CD8-positive, alpha-beta memory T cell (primary cell): ENCODE data around the gene AGL. TPM values are rescaled to one million over a fixed set of nuclear protein-coding genes. Genes with fewer than 3 reads are reported as not detected.
"Not testable (repeated sequence)": the region's sequence is repeated elsewhere in the genome, so short reads cannot be mapped to it uniquely, and the experiment has no call there.

Experiments used
- CTCF ChIA-PET: fragments of 350-600 bp; sonication (Branson Sonifier 250); formaldehyde crosslinking; loops from one replicate; lab custom pipeline; 2021; ENCODE audit warnings: antibody characterized with exemption; lab: Charles Lee
- POLR2A ChIA-PET: fragments of 350-600 bp; sonication (Branson Sonifier 250); formaldehyde crosslinking; loops from one replicate; lab custom pipeline; 2021; ENCODE audit warnings: antibody characterized with exemption; lab: Charles Lee
- DNase-seq, 5 donors: peaks; one replicate each; pipeline versions ENCODE4 v3.0.0 to v3.0.0-alpha.2; 2020 to 2022; ENCODE audit warnings: mixed read lengths in 1 of 5
- H3K27ac ChIP-seq: one replicate; pipeline ENCODE4 v1.7.0; 2013; ENCODE audit warnings: low read depth, mild to moderate bottlenecking, low read length, moderate library complexity
- H3K27me3 ChIP-seq: 2 replicates; pipeline ENCODE4 v1.7.0; 2013; ENCODE audit warnings: low read length, mild to moderate bottlenecking; ENCODE audit not compliant: insufficient read depth, poor library complexity, severe bottlenecking
- H3K36me3 ChIP-seq: 2 replicates; pipeline ENCODE4 v1.7.0; 2013; ENCODE audit warnings: mild to moderate bottlenecking, low read length, moderate library complexity; ENCODE audit not compliant: insufficient read depth
- H3K4me1 ChIP-seq: 2 replicates; pipeline ENCODE4 v1.7.0; 2013; ENCODE audit warnings: mild to moderate bottlenecking, low read length, moderate library complexity; ENCODE audit not compliant: insufficient read depth
- H3K4me3 ChIP-seq: 2 replicates; pipeline ENCODE4 v1.7.0; 2013; ENCODE audit warnings: mild to moderate bottlenecking, low read length
- H3K9me3 ChIP-seq: 2 replicates; pipeline ENCODE4 v1.7.0; 2013; ENCODE audit warnings: mild to moderate bottlenecking, low read length
- H3K27ac Mint-ChIP-seq, 8 donors: one replicate each; pipeline ENCODE4 v1.8.0; 2020 to 2021; ENCODE audit warnings: mixed read lengths in 8 of 8, mild to moderate bottlenecking in 6 of 8, inconsistent platforms in 3 of 8, moderate library complexity in 3 of 8
- H3K27me3 Mint-ChIP-seq, 2 donors: one replicate each; pipeline ENCODE4 v1.8.0; 2020 to 2021; ENCODE audit warnings: mixed read lengths in 2 of 2, mild to moderate bottlenecking in 1 of 2, moderate library complexity in 1 of 2
- H3K36me3 Mint-ChIP-seq, 3 donors: one replicate each; pipeline ENCODE4 v1.8.0; 2020 to 2021; ENCODE audit warnings: mixed read lengths in 3 of 3, inconsistent platforms in 1 of 3, mild to moderate bottlenecking in 1 of 3
- H3K4me1 Mint-ChIP-seq, 3 donors: one replicate each; pipeline ENCODE4 v1.8.0; 2020 to 2021; ENCODE audit warnings: mixed read lengths in 3 of 3, inconsistent platforms in 1 of 3, mild to moderate bottlenecking in 1 of 3
- H3K4me3 Mint-ChIP-seq, 7 donors: one replicate each; pipeline ENCODE4 v1.8.0; 2020 to 2021; ENCODE audit warnings: mixed read lengths in 7 of 7, mild to moderate bottlenecking in 6 of 7, moderate library complexity in 4 of 7, inconsistent platforms in 2 of 7
- H3K9me3 Mint-ChIP-seq, 5 donors: one replicate each; pipeline ENCODE4 v1.8.0; 2020 to 2022; ENCODE audit warnings: mixed read lengths in 5 of 5, mild to moderate bottlenecking in 3 of 5, moderate library complexity in 2 of 5, inconsistent platforms in 1 of 5
- polyA plus RNA-seq: library from polyadenylated mRNA; unstranded; fragments of 300-500 nt; fragmentation: Illumina TruSeq; gene quantifications from one replicate; pipeline ENCODE4 v1.2.3, GENCODE V29; 2021
- total RNA-seq, 2 experiments: library from RNA; stranded (reverse); gene quantifications; one replicate each; pipeline ENCODE4 v1.2.3, GENCODE V29; 2021

The AGL gene
- total and polyA plus RNA-seq, 3 experiments from 2014 or later, result 8.0 to 16.4 (median 16.4) TPM

GRCh38 chr1:99944192-99944591 lies 94.0 kb downstream of the AGL start:
- CTCF ChIA-PET, result no interaction called here
- no peak overlapping the region for H3K4me3 ChIP-seq
- H3K4me1 Mint-ChIP-seq, result no peaks in the 10 kb centered on the region

GRCh38 chr1:99945174-99945573 lies 95.0 kb downstream of the AGL start:
- peaks cover 0 to 7% of the 10 kb centered on the region in 2 donors for H3K27me3 Mint-ChIP-seq

More at GRCh38 chr1:99944192-99944591, 94.0 kb downstream of the AGL start:
- Mint-ChIP-seq H3K36me3 (no peaks in the 10 kb centered on the region), H3K9me3 (no peaks in the 10 kb centered on the region), H3K4me3 (no peak overlapping the region), H3K27me3 (peaks cover 0 to 7% of the 10 kb centered on the region in 2 donors), H3K27ac (no peak overlapping the region)
- Histone ChIP-seq H3K27me3 (no peaks in the 10 kb centered on the region), H3K27ac (no peak overlapping the region), H3K4me1 (no peaks in the 10 kb centered on the region), H3K9me3 (no peaks in the 10 kb centered on the region), H3K36me3 (no peaks in the 10 kb centered on the region)
- POLR2A ChIA-PET, result no interaction called here
- DNase-seq, result no peak

GRCh38 chr1:99950486-99950885 lies 100.3 kb downstream of the AGL start:
- Histone ChIP-seq H3K27me3 (no peaks in the 10 kb centered on the region), H3K4me3 (no peak overlapping the region), H3K36me3 (no peaks in the 10 kb centered on the region), H3K4me1 (no peaks in the 10 kb centered on the region), H3K9me3 (no peaks in the 10 kb centered on the region), H3K27ac (no peak overlapping the region)
- no peaks in the 10 kb centered on the region for H3K4me1 Mint-ChIP-seq
- H3K4me3 Mint-ChIP-seq, result no peak overlapping the region
- CTCF ChIA-PET, result no interaction called here
- H3K27ac Mint-ChIP-seq, result peak overlapping the region in 1 of 8 donors; percentile 43
- peaks cover 0 to 3% of the 10 kb centered on the region in 2 donors for H3K27me3 Mint-ChIP-seq
- POLR2A ChIA-PET, result no interaction called here
- H3K36me3 Mint-ChIP-seq, result no peaks in the 10 kb centered on the region
- H3K9me3 Mint-ChIP-seq, result no peaks in the 10 kb centered on the region
- DNase-seq, result no peak

More at GRCh38 chr1:99945174-99945573, 95.0 kb downstream of the AGL start:
- Mint-ChIP-seq H3K4me1 (no peaks in the 10 kb centered on the region), H3K9me3 (no peaks in the 10 kb centered on the region), H3K4me3 (no peak overlapping the region), H3K36me3 (no peaks in the 10 kb centered on the region), H3K27ac (no peak overlapping the region)
- Histone ChIP-seq H3K4me1 (no peaks in the 10 kb centered on the region), H3K9me3 (no peaks in the 10 kb centered on the region), H3K27me3 (no peaks in the 10 kb centered on the region), H3K27ac (no peak overlapping the region), H3K4me3 (no peak overlapping the region), H3K36me3 (no peaks in the 10 kb centered on the region)
- ChIA-PET CTCF (no interaction called here), POLR2A (no interaction called here)
- DNase-seq, result no peak

- Mint-ChIP-seq H3K9me3 (no peaks in the 10 kb centered on the region), H3K4me1 (no peaks in the 10 kb centered on the region), H3K4me3 (no peak overlapping the region), H3K36me3 (no peaks in the 10 kb centered on the region), H3K27ac (no peak overlapping the region), H3K27me3 (peaks cover 0 to 5% of the 10 kb centered on the region in 2 donors)
- POLR2A ChIA-PET, result no interaction called here
- no peak for DNase-seq
- CTCF ChIA-PET, result no interaction called here
- H3K36me3 ChIP-seq, result no peaks in the 10 kb centered on the region
- no peaks in the 10 kb centered on the region for H3K9me3 ChIP-seq
- H3K27me3 ChIP-seq, result no peaks in the 10 kb centered on the region
- H3K4me3 ChIP-seq, result no peak overlapping the region
- H3K4me1 ChIP-seq, result no peaks in the 10 kb centered on the region
- H3K27ac ChIP-seq, result no peak overlapping the region
Observed at GRCh38 chr1:99952522-99952921, 102.4 kb downstream of the AGL start.

- no peaks in the 10 kb centered on the region for H3K36me3 Mint-ChIP-seq
- peaks cover 0 to 5% of the 10 kb centered on the region in 2 donors for H3K27me3 Mint-ChIP-seq
- H3K4me1 Mint-ChIP-seq, result no peaks in the 10 kb centered on the region
- CTCF ChIA-PET, result no interaction called here
- Histone ChIP-seq H3K9me3 (no peaks in the 10 kb centered on the region), H3K27me3 (no peaks in the 10 kb centered on the region), H3K4me3 (no peak overlapping the region), H3K36me3 (no peaks in the 10 kb centered on the region), H3K4me1 (no peaks in the 10 kb centered on the region), H3K27ac (no peak overlapping the region)
- H3K27ac Mint-ChIP-seq, result no peak overlapping the region
- POLR2A ChIA-PET, result no interaction called here
- H3K9me3 Mint-ChIP-seq, result no peaks in the 10 kb centered on the region
- DNase-seq, result no peak
- no peak overlapping the region for H3K4me3 Mint-ChIP-seq
Observed at GRCh38 chr1:99955375-99955774, 105.2 kb downstream of the AGL start.

GRCh38 chr1:99956755-99957154 lies 106.6 kb downstream of the AGL start:
- Histone ChIP-seq H3K4me1 (no peaks in the 10 kb centered on the region), H3K9me3 (no peaks in the 10 kb centered on the region), H3K4me3 (no peak overlapping the region), H3K36me3 (no peaks in the 10 kb centered on the region), H3K27ac (no peak overlapping the region), H3K27me3 (no peaks in the 10 kb centered on the region)
- CTCF ChIA-PET, result no interaction called here
- Mint-ChIP-seq H3K4me1 (no peaks in the 10 kb centered on the region), H3K27ac (no peak overlapping the region), H3K36me3 (no peaks in the 10 kb centered on the region), H3K4me3 (no peak overlapping the region), H3K9me3 (no peaks in the 10 kb centered on the region), H3K27me3 (peaks cover 0 to 5% of the 10 kb centered on the region in 2 donors)
- no peak for DNase-seq
- POLR2A ChIA-PET, result no interaction called here

- H3K9me3 Mint-ChIP-seq, result no peaks in the 10 kb centered on the region
- POLR2A ChIA-PET, result no interaction called here
Observed at GRCh38 chr1:99957818-99958217, 107.7 kb downstream of the AGL start.

GRCh38 chr1:99959189-99959705 lies 109.1 kb downstream of the AGL start:
- H3K9me3 ChIP-seq, H3K4me3 ChIP-seq: not testable (repeated sequence)

More at GRCh38 chr1:99957818-99958217, 107.7 kb downstream of the AGL start:
- no peak overlapping the region for H3K27ac Mint-ChIP-seq
- no peak overlapping the region for H3K4me3 Mint-ChIP-seq
- H3K36me3 Mint-ChIP-seq, result no peaks in the 10 kb centered on the region
- no peak overlapping the region for H3K4me3 ChIP-seq
- CTCF ChIA-PET, result no interaction called here
- no peak for DNase-seq
- no peaks in the 10 kb centered on the region for H3K27me3 ChIP-seq
- no peaks in the 10 kb centered on the region for H3K9me3 ChIP-seq
- H3K36me3 ChIP-seq, result no peaks in the 10 kb centered on the region
- no peaks in the 10 kb centered on the region for H3K4me1 Mint-ChIP-seq
- peaks cover 0 to 2% of the 10 kb centered on the region in 2 donors for H3K27me3 Mint-ChIP-seq
- H3K27ac ChIP-seq, result no peak overlapping the region
- H3K4me1 ChIP-seq, result no peaks in the 10 kb centered on the region

More at GRCh38 chr1:99959189-99959705, 109.1 kb downstream of the AGL start:
- H3K27ac ChIP-seq, H3K4me3 Mint-ChIP-seq, H3K27ac Mint-ChIP-seq, DNase-seq, CTCF ChIA-PET, H3K36me3 ChIP-seq, H3K27me3 ChIP-seq, H3K4me1 ChIP-seq, H3K4me1 Mint-ChIP-seq, H3K36me3 Mint-ChIP-seq, H3K27me3 Mint-ChIP-seq, H3K9me3 Mint-ChIP-seq, POLR2A ChIA-PET: not testable (repeated sequence)
